GM12878 (cell line): Measurements from ENCODE around the gene ADAMTS17. TPM values are rescaled to one million over a fixed set of nuclear protein-coding genes. Genes with fewer than 3 reads are reported as not detected.

Source experiments
- ATAC-seq: fragments of 200-7000 bp; cut with Tn5 transposase; 3 replicates; pipeline ENCODE4 v1.9.1; 2020; ENCODE audit warnings: mild to moderate bottlenecking, moderate library complexity
- BruUV-seq: library from RNA; stranded (reverse); fragments of 400-500 nt; replicated peaks from 2 replicates; lab custom pipeline; 2021; lab: Mats Ljungman, UMichigan
- CTCF ChIA-PET: fragments of 300-600 bp; sonication (Branson Sonifier 250); formaldehyde crosslinking; extraction: SDS; loops from one replicate; lab custom pipeline; 2021; ENCODE audit warnings: inconsistent platforms; lab: Yijun Ruan, JAX
- POLR2A ChIA-PET: fragments of 350-600 bp; formaldehyde crosslinking; extraction: SDS; loops from one replicate; lab custom pipeline; 2021; ENCODE audit warnings: inconsistent platforms; lab: Charles Lee
- RAD21 ChIA-PET: fragments of 300-600 bp; sonication (Branson Sonifier 250); formaldehyde crosslinking; loops from one replicate; lab custom pipeline; 2023; ENCODE audit warnings: antibody characterized with exemption; ENCODE audit not compliant: unreplicated experiment; lab: Charles Lee
- SMC1A ChIA-PET: fragments of 300-600 bp; sonication (Branson Sonifier 250); formaldehyde crosslinking; loops from one replicate; lab custom pipeline; 2023; ENCODE audit not compliant: unreplicated experiment, uncharacterized antibody; lab: Charles Lee
- DNase-seq: peaks from one replicate; pipeline ENCODE4 v3.0.0-alpha.2; 2011; ENCODE audit warnings: low read depth, low spot score
- FAIRE-seq: peaks from 3 replicates; lab custom pipeline; 2011; peaks lifted over from hg19 to GRCh38; lab: Jason Lieb, UNC
- H2AFZ ChIP-seq: 2 replicates; pipeline ENCODE4 v1.6.0; 2011; ENCODE audit warnings: low read depth, low read length, control low read depth; ENCODE audit not compliant: control insufficient read depth
- H3K27ac ChIP-seq: 2 replicates; pipeline ENCODE4 v1.5.1; 2011; ENCODE audit warnings: control low read depth; ENCODE audit not compliant: control insufficient read depth, insufficient read depth
- H3K27me3 ChIP-seq, 2 experiments: replicated peaks in 1 of 2; 2 replicates each; pipeline versions ENCODE4 v1.6.0 to v1.6.1; 2011; ENCODE audit warnings: low read length in 1 of 2; ENCODE audit not compliant: control insufficient read depth in 2 of 2, insufficient read depth in 2 of 2
- H3K36me3 ChIP-seq, 2 experiments: 2 replicates each; pipeline ENCODE4 v1.5.1; 2011; ENCODE audit warnings: low read length in 1 of 2; ENCODE audit not compliant: control insufficient read depth in 2 of 2, insufficient read depth in 2 of 2
- H3K4me1 ChIP-seq: 2 replicates; pipeline ENCODE4 v1.6.1; 2011; ENCODE audit warnings: mild to moderate bottlenecking, low read length, moderate library complexity, mixed read lengths; ENCODE audit not compliant: control insufficient read depth, insufficient read depth
- H3K4me2 ChIP-seq: 2 replicates; pipeline ENCODE4 v1.6.0; 2011; ENCODE audit warnings: control low read depth; ENCODE audit not compliant: control insufficient read depth, insufficient read depth
- H3K4me3 ChIP-seq: fragments of 200-600 bp; sonication (generic); 2 replicates; pipeline ENCODE4 v1.5.1; 2016
- H3K79me2 ChIP-seq: 2 replicates; pipeline ENCODE4 v1.6.0; 2011; ENCODE audit warnings: low read length; ENCODE audit not compliant: control insufficient read depth, insufficient read depth
- H3K9ac ChIP-seq: 2 replicates; pipeline ENCODE4 v1.8.0; 2011; ENCODE audit warnings: low read length, control low read depth, mixed read lengths; ENCODE audit not compliant: control insufficient read depth, insufficient read depth
- H3K9me3 ChIP-seq: replicated peaks from 3 replicates; pipeline ENCODE4 v1.5.1; 2011; ENCODE audit warnings: mild to moderate bottlenecking, low read length; ENCODE audit not compliant: control insufficient read depth, insufficient read depth
- H4K20me1 ChIP-seq: 2 replicates; pipeline ENCODE4 v1.6.0; 2011; ENCODE audit not compliant: control insufficient read depth, insufficient read depth
- BACH1 ChIP-seq: fragments of 450-650 bp; IDR thresholded peaks from 2 replicates; pipeline ENCODE4 v1.6.1; 2017; ENCODE audit warnings: mild to moderate bottlenecking, borderline replicate concordance
- BCL11A ChIP-seq: IDR thresholded peaks from 2 replicates; pipeline ENCODE4 v1.6.1; 2011; ENCODE audit warnings: low read depth, low read length
- BCL3 ChIP-seq: IDR thresholded peaks from 2 replicates; pipeline ENCODE4 v1.6.1; 2011; ENCODE audit warnings: borderline replicate concordance, low read depth, mild to moderate bottlenecking, moderate library complexity, low read length; ENCODE audit not compliant: insufficient read depth, poor library complexity, severe bottlenecking
- MYB ChIP-seq: fragments of 150-350 bp; IDR thresholded peaks from 2 replicates; pipeline ENCODE4 v1.6.1; 2014; ENCODE audit warnings: mild to moderate bottlenecking, low read depth, low read length, borderline replicate concordance
- PBX3 ChIP-seq: IDR thresholded peaks from 2 replicates; pipeline ENCODE4 v1.6.1; 2011; ENCODE audit warnings: mild to moderate bottlenecking, low read depth, low read length, moderate library complexity; ENCODE audit not compliant: insufficient replicate concordance
- ZNF687 ChIP-seq: fragments of 450-650 bp; IDR thresholded peaks from 2 replicates; pipeline ENCODE4 v1.6.1; 2017; ENCODE audit warnings: mild to moderate bottlenecking, moderate library complexity
- WGBS: methylation state at CpG from one replicate; pipeline ENCODE4 v1.1.6; 2016; ENCODE audit warnings: low lambda C conversion rate; ENCODE audit not compliant: insufficient replicate concordance, insufficient coverage; ENCODE audit errors: missing lambda C conversion rate; 5-methylcytosine and 5-hydroxymethylcytosine counted together
- in situ Hi-C: fragments of 300-500 bp; cut with MboI; formaldehyde crosslinking; loops from 9 replicates; pipeline ENCODE4 v1.14.3; 2018; ENCODE audit warnings: mixed read lengths
- intact Hi-C: fragments of 100-400 bp; cut with micrococcal nuclease; formaldehyde crosslinking; loops from one replicate; pipeline ENCODE4 v1.14.2; 2022; ENCODE audit not compliant: unreplicated experiment
- polyA plus RNA-seq, 11 experiments: library from polyadenylated mRNA; depleted of rRNA in 4 of 11; unstranded in 6 of 11; stranded (reverse) in 5 of 11; fragments of >200 nt; fragmentation: Nextera tagmentation in 4 of 11; fragmentation: Illumina TruSeq in 1 of 11; extraction: Ambion mirVana in 4 of 11; extraction: Trizol in 1 of 11; gene quantifications; 1 replicate in 1 of 11; 2 replicates in 10 of 11; pipeline versions ENCODE4 v1.2.1 to v1.2.3, GENCODE V29; 2011 to 2016; ENCODE audit warnings: inconsistent platforms in 2 of 11, missing spikeins in 2 of 11, low read depth in 1 of 11
- total RNA-seq, 4 experiments: library from RNA; depleted of rRNA in 3 of 4; stranded (reverse); fragments of >200 nt in 3 of 4; fragmentation: Illumina TruSeq in 1 of 4; extraction: Trizol in 1 of 4; gene quantifications; 2 replicates each; pipeline versions ENCODE4 v1.2.1 to v1.2.3, GENCODE V29; 2013 to 2021

The ADAMTS17 gene
- total and polyA plus RNA-seq, 10 of the 15 experiments (the other 5 are each of a cell fraction or from before 2014, with no cell fraction given): 0.04 to 0.50 (median 0.10) TPM; not detected in 4

GRCh38 chr15:100241572-100242482 is 99.9 kb downstream of the ADAMTS17 start:
- no peak overlapping the region for H3K27ac ChIP-seq
- no peak overlapping the region for H3K4me2 ChIP-seq
- in situ Hi-C loops (no loop called here), intact Hi-C loops (no loop called here)
- H3K9me3 ChIP-seq: no peaks in the 10 kb centered on the region; the same call in 1 of the 3 replicates
- no peaks in the 10 kb centered on the region for H4K20me1 ChIP-seq
- SMC1A ChIA-PET: no interaction called here
- H3K79me2 ChIP-seq: no peaks in the 10 kb centered on the region
- no peak overlapping the region for H3K4me3 ChIP-seq
- no peak for DNase-seq
- BruUV-seq: no TSS peak
- H3K27me3 ChIP-seq: no peaks in the 10 kb centered on the region
- no peak overlapping the region for H2AFZ ChIP-seq
- no peak for FAIRE-seq
- WGBS: 45% methylated on average over 20 of the region's 20 CpGs
- POLR2A ChIA-PET: no interaction called here
- TF ChIP-seq BCL3: peak; percentile 67
- 0 out of 2 replicates have a peak, but pooled peaks have one; percentile 25 for TF ChIP-seq BACH1
- no peak for TF ChIP-seq MYB
- no peak for TF ChIP-seq ZNF687
- peak; percentile 18 for TF ChIP-seq PBX3
- no peak for TF ChIP-seq BCL11A
- no peaks in the 10 kb centered on the region for H3K36me3 ChIP-seq
- H3K4me1 ChIP-seq: no peaks in the 10 kb centered on the region
- CTCF ChIA-PET: no interaction called here
- no peak overlapping the region for H3K9ac ChIP-seq
- RAD21 ChIA-PET: no interaction called here
- ATAC-seq: no peak
